Activated CD8-positive, alpha-beta memory T cell treated with anti-CD3 and anti-CD28 coated beads, Interleukin-2, amount 10 ng/mL, durations not matched to agents 7 days and 5 days (primary cell): ENCODE results near the gene ZCCHC17. TPM values are rescaled to one million over a fixed set of nuclear protein-coding genes. Genes with fewer than 3 reads are reported as not detected.
"Not testable (repeated sequence)": the region's sequence is repeated elsewhere in the genome, so short reads cannot be mapped to it uniquely, and the experiment has no call there.

Experiments
- ATAC-seq: fragments of 150-1000 bp; cut with Tn5 transposase; one replicate; pipeline ENCODE4 v1.10.0; 2021; ENCODE audit warnings: moderate library complexity
- CTCF ChIA-PET: fragments of 350-600 bp; sonication (Branson Sonifier 250); formaldehyde crosslinking; loops from one replicate; lab custom pipeline; 2021; ENCODE audit warnings: antibody characterized with exemption; lab: Charles Lee
- DNase-seq: peaks from one replicate; pipeline ENCODE4 v3.0.0-alpha.2; 2020
- H3K27ac Mint-ChIP-seq: one replicate; pipeline ENCODE4 v1.8.0; 2021; ENCODE audit warnings: mild to moderate bottlenecking, mixed read lengths
- H3K27me3 Mint-ChIP-seq: one replicate; pipeline ENCODE4 v1.8.0; 2021; ENCODE audit warnings: mixed read lengths
- H3K36me3 Mint-ChIP-seq: one replicate; pipeline ENCODE4 v1.8.0; 2021; ENCODE audit warnings: mild to moderate bottlenecking, mixed read lengths
- H3K4me1 Mint-ChIP-seq: one replicate; pipeline ENCODE4 v1.8.0; 2021; ENCODE audit warnings: mixed read lengths
- H3K4me3 Mint-ChIP-seq: one replicate; pipeline ENCODE4 v1.8.0; 2021; ENCODE audit warnings: mild to moderate bottlenecking, moderate library complexity, mixed read lengths
- H3K9me3 Mint-ChIP-seq: one replicate; pipeline ENCODE4 v1.8.0; 2022; ENCODE audit warnings: low read depth, mixed read lengths
- total RNA-seq, 2 experiments: library from RNA; stranded (reverse); gene quantifications; one replicate each; pipeline ENCODE4 v1.2.3, GENCODE V29; 2021

Gene ZCCHC17
- 10 to 100 TPM; 23.7 to 24.0 TPM for total RNA-seq

GRCh38 chr1:31296486-31297276 is at the start of gene ZCCHC17, which contains the start of gene SNRNP40:
Gene ZCCHC17 (plus strand): TSS chr1:31297032. CDS start chr1:31310099, 13,067 bp downstream.
Gene SNRNP40 (minus strand): TSS chr1:31296788. CDS start chr1:31296751, 37 bp downstream.
- ATAC-seq = peak; percentile 98
- H3K27me3 Mint-ChIP-seq = no peaks in the 10 kb centered on the region
- H3K4me1 Mint-ChIP-seq = peaks cover 37% of the 10 kb centered on the region
- no peaks in the 10 kb centered on the region for H3K9me3 Mint-ChIP-seq
- H3K4me3 Mint-ChIP-seq = no peak within 1 kb of the TSS
- DNase-seq = peak; percentile 98
- peaks cover 32% of the 10 kb centered on the region for H3K36me3 Mint-ChIP-seq
- CTCF ChIA-PET = interaction anchor here (0.5 to 1.5 kb wide), 8 partner anchors 8 to 252 kb away, joined by 3 to 8 read pairs (median 3); no protein-coding TSS in a partner anchor
- H3K27ac Mint-ChIP-seq = no peak within 1 kb of the TSS

GRCh38 chr1:31248276-31248675 is 48.6 kb upstream of the ZCCHC17 start:
- H3K27ac Mint-ChIP-seq = no peak overlapping the region
- H3K36me3 Mint-ChIP-seq = no peaks in the 10 kb centered on the region
- no peak for ATAC-seq
- H3K4me3 Mint-ChIP-seq = no peak overlapping the region
- CTCF ChIA-PET = interaction anchor here (0.6 kb wide), 1 partner anchor 16 kb away, joined by 3 read pairs; no protein-coding TSS in a partner anchor
- no peak for DNase-seq
- H3K9me3 Mint-ChIP-seq = no peaks in the 10 kb centered on the region
- H3K27me3 Mint-ChIP-seq = no peaks in the 10 kb centered on the region
- H3K4me1 Mint-ChIP-seq = no peaks in the 10 kb centered on the region

- H3K27ac Mint-ChIP-seq = no peak overlapping the region
- H3K4me3 Mint-ChIP-seq = no peak overlapping the region
- DNase-seq = no peak
- no peaks in the 10 kb centered on the region for H3K4me1 Mint-ChIP-seq
- no peak for ATAC-seq
- no peaks in the 10 kb centered on the region for H3K9me3 Mint-ChIP-seq
- no peaks in the 10 kb centered on the region for H3K36me3 Mint-ChIP-seq
- H3K27me3 Mint-ChIP-seq = no peaks in the 10 kb centered on the region
- CTCF ChIA-PET = no interaction called here
Observed at GRCh38 chr1:31249854-31250253, 47.0 kb upstream of the ZCCHC17 start.

DNA sequence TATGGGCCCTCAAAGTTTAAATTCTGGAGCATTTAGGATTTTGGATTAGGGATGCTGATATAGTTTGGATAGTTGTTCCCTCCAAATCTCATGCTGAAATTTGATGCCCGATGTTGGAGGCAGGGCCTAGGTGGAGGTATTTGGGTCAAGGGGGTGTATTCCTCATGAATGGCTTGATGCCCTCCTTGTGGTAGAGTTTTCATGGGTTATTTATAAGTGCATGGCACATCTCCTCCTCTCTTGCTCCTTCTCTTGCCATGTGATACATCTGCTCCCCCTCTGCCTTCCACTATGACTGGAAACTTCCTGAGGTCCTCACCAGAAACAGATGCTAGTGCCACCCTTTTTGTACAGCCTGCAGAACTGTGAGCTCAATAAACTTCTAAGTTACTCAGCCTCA is 39.6 kb upstream of the ZCCHC17 start:
- no peak overlapping the region for H3K27ac Mint-ChIP-seq
- peaks cover 34% of the 10 kb centered on the region for H3K36me3 Mint-ChIP-seq
- H3K27me3 Mint-ChIP-seq = no peaks in the 10 kb centered on the region
- ATAC-seq (no peak), DNase-seq (no peak)
- no peaks in the 10 kb centered on the region for H3K4me1 Mint-ChIP-seq
- H3K9me3 Mint-ChIP-seq = no peaks in the 10 kb centered on the region
- CTCF ChIA-PET = interaction anchor here (1.4 kb wide), 1 partner anchor 12 kb away, joined by 3 read pairs; no protein-coding TSS in a partner anchor
- H3K4me3 Mint-ChIP-seq = no peak overlapping the region

DNA sequence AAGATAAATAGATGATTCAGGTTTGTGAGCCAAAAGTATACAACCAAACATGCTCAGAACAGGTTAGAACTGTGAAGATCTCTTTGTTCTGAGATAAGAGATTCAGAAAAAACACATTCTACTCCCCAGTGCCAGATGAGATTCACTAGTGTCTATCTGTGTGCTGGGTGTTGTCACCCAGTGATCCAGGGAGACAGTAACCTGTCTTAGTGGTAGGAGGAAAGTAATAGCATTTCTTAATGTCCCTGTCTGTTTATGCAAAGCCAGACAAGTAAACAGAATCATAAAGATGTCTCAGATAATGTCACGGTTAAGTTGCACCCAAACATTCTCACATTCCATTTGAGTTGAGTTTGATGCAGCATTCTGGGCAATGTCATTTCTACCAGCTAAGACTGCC is 38.3 kb upstream of the ZCCHC17 start:
- no peak for ATAC-seq

DNA sequence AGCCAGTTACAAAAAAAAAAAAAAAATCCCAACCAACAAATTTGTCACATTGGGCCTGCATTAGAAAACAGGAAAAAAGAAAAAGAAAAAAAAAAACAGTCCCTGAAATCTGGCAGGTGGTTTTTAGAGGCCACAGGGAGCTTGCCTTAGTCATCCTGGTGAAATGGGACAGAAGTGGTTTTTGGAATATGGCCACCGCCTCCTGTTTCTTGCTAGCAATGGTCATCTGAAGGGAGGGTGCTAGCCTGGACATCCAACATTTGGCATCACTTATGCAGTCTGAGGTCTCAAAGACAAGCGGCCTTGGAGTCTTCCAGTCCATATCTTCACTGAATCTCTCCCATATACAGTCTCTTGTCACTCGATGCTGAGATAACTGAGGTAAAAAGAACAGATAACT is 37.1 kb upstream of the ZCCHC17 start:
- no peaks in the 10 kb centered on the region for H3K27me3 Mint-ChIP-seq
- H3K4me3 Mint-ChIP-seq = no peak overlapping the region
- ATAC-seq = no peak
- CTCF ChIA-PET = no interaction called here
- DNase-seq = no peak
- H3K9me3 Mint-ChIP-seq = no peaks in the 10 kb centered on the region
- peaks cover 46% of the 10 kb centered on the region for H3K36me3 Mint-ChIP-seq
- H3K4me1 Mint-ChIP-seq = no peaks in the 10 kb centered on the region
- no peak overlapping the region for H3K27ac Mint-ChIP-seq

More for the DNA sequence above, 38.3 kb upstream of the ZCCHC17 start:
- H3K9me3 Mint-ChIP-seq = no peaks in the 10 kb centered on the region
- no peaks in the 10 kb centered on the region for H3K27me3 Mint-ChIP-seq
- no peak for DNase-seq
- H3K4me3 Mint-ChIP-seq = no peak overlapping the region
- H3K4me1 Mint-ChIP-seq = no peaks in the 10 kb centered on the region
- no peak overlapping the region for H3K27ac Mint-ChIP-seq
- CTCF ChIA-PET = no interaction called here
- H3K36me3 Mint-ChIP-seq = peaks cover 38% of the 10 kb centered on the region

GRCh38 chr1:31261916-31262315 is 34.9 kb upstream of the ZCCHC17 start:
- DNase-seq (no peak), ATAC-seq (no peak)
- Mint-ChIP-seq H3K4me1 (no peaks in the 10 kb centered on the region), H3K4me3 (no peak overlapping the region), H3K27ac (no peak overlapping the region), H3K27me3 (no peaks in the 10 kb centered on the region), H3K36me3 (peaks cover 54% of the 10 kb centered on the region), H3K9me3 (no peaks in the 10 kb centered on the region)
- CTCF ChIA-PET = interaction anchor here (0.6 to 2.1 kb wide), 2 partner anchors 76 to 78 kb away, joined by 3 to 5 read pairs; no protein-coding TSS in a partner anchor

GRCh38 chr1:31262393-31262792 is 34.4 kb upstream of the ZCCHC17 start:
- DNase-seq, H3K27ac Mint-ChIP-seq, H3K4me1 Mint-ChIP-seq, H3K9me3 Mint-ChIP-seq, H3K27me3 Mint-ChIP-seq, ATAC-seq, H3K4me3 Mint-ChIP-seq: not testable (repeated sequence)
- CTCF ChIA-PET = interaction anchor here (0.6 to 2.1 kb wide), 2 partner anchors 76 to 79 kb away, joined by 3 to 5 read pairs; no protein-coding TSS in a partner anchor
- peaks cover 54% of the 10 kb centered on the region for H3K36me3 Mint-ChIP-seq

DNA sequence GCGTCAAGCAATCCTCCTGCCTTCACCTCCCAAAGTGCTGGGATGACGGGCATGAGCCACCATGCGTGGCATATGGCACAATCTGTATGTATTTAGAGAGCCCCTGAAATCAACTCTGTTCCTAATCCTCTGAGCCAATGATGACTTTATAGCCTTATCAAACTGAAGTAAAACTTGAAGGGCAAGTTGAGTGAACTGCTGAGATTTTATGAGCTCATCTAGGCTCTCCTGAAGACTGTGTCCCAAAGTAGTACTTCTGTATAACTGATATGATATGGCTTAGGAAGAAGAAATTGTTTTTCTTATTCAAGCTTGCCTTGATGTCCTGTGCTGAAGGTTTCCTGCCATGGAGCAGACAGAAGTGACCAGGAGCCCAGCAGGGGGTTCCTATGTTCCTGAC is 33.4 kb upstream of the ZCCHC17 start:
- peaks cover 52% of the 10 kb centered on the region for H3K36me3 Mint-ChIP-seq
- DNase-seq (no peak), ATAC-seq (no peak)
- H3K4me1 Mint-ChIP-seq = no peaks in the 10 kb centered on the region
- no peak overlapping the region for H3K27ac Mint-ChIP-seq
- CTCF ChIA-PET = interaction anchor here (0.6 to 2.1 kb wide), 6 partner anchors 9 to 286 kb away, joined by 3 to 5 read pairs (median 4); no protein-coding TSS in a partner anchor
- H3K27me3 Mint-ChIP-seq = no peaks in the 10 kb centered on the region
- H3K4me3 Mint-ChIP-seq = no peak overlapping the region
- H3K9me3 Mint-ChIP-seq = no peaks in the 10 kb centered on the region

DNA sequence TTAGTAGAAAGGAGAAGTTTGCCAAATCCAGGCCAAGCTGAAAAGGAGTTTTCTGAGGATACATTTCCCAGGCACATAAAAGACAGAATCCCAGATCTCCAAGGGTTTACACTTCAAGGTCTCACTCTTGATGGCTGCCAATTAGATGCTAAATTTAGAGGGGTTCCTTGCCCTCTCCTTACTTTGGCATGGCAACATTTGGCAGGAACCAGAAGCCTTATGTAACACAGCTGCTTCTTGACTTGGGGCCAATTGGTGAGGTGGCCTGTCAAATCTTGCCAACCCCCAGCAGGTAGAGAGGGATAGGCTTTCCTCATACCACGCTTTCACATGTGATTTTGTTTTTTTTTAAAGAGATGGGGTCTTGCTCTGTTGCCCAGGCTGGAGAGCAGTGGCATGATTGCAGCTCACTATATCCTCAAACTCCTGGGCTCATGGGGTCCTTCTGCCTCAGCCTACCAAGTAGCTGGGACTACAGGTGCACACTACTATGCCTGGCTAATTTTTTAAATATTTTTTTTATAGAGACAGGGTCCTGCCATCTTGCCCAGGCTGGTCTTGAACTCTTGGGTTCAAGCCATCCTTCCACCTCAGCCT is 31.9 kb upstream of the ZCCHC17 start:
- Mint-ChIP-seq H3K36me3 (peaks cover 51% of the 10 kb centered on the region), H3K27me3 (no peaks in the 10 kb centered on the region), H3K4me1 (no peaks in the 10 kb centered on the region), H3K27ac (no peak overlapping the region), H3K4me3 (no peak overlapping the region), H3K9me3 (no peaks in the 10 kb centered on the region)
- CTCF ChIA-PET = interaction anchor here (1.2 to 1.7 kb wide), 3 partner anchors 32 to 284 kb away, joined by 3 to 5 read pairs (median 4); partner anchors contain the start of genes SNRNP40 and ZCCHC17
- no peak for ATAC-seq
- no peak for DNase-seq

- ATAC-seq (no peak), DNase-seq (no peak)
- no peaks in the 10 kb centered on the region for H3K27me3 Mint-ChIP-seq
- no peak overlapping the region for H3K27ac Mint-ChIP-seq
- peaks cover 54% of the 10 kb centered on the region for H3K36me3 Mint-ChIP-seq
- H3K4me1 Mint-ChIP-seq = no peaks in the 10 kb centered on the region
- H3K4me3 Mint-ChIP-seq = no peak overlapping the region
- no peaks in the 10 kb centered on the region for H3K9me3 Mint-ChIP-seq
- CTCF ChIA-PET = interaction anchor here (1.5 kb wide), 1 partner anchor 83 kb away, joined by 5 read pairs; no protein-coding TSS in a partner anchor
Observed at GRCh38 chr1:31266547-31266946, 30.3 kb upstream of the ZCCHC17 start.

- CTCF ChIA-PET = interaction anchor here (0.9 kb wide), 1 partner anchor 9 kb away, joined by 3 read pairs; no protein-coding TSS in a partner anchor
- ATAC-seq = no peak
Observed at GRCh38 chr1:31272369-31272768, 24.5 kb upstream of the ZCCHC17 start.

DNA sequence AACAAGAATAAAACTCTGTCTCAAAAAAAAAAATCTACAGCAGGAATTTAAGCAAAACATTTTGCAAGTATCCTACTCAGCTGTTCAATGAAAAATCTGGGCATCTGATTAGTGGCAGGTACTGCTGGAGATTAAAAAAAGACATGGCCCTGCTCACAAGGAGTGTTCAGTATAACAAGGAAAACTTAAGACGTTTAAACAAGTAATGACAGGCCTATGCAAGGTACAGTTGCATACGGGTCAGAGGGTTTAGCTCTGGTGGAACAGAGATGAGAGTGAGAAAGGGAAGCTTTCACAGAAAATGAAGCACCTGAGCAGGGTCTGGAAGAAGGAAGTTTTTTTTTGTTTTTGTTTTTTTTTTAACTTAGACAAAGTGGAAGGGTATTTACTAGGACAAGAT is 23.2 kb upstream of the ZCCHC17 start:
- DNase-seq = no peak
- CTCF ChIA-PET = no interaction called here
- Mint-ChIP-seq H3K27me3 (no peaks in the 10 kb centered on the region), H3K4me1 (peaks cover 3% of the 10 kb centered on the region), H3K4me3 (no peak overlapping the region), H3K9me3 (no peaks in the 10 kb centered on the region), H3K27ac (no peak overlapping the region), H3K36me3 (peaks cover 49% of the 10 kb centered on the region)
- ATAC-seq = no peak

More at GRCh38 chr1:31272369-31272768, 24.5 kb upstream of the ZCCHC17 start:
- peaks cover 3% of the 10 kb centered on the region for H3K4me1 Mint-ChIP-seq
- H3K36me3 Mint-ChIP-seq = peaks cover 47% of the 10 kb centered on the region
- H3K27ac Mint-ChIP-seq = no peak overlapping the region
- H3K27me3 Mint-ChIP-seq = no peaks in the 10 kb centered on the region
- no peaks in the 10 kb centered on the region for H3K9me3 Mint-ChIP-seq
- H3K4me3 Mint-ChIP-seq = no peak overlapping the region
- DNase-seq = no peak
